Measurements from ENCODE around the gene ADGRL4.

DNA sequence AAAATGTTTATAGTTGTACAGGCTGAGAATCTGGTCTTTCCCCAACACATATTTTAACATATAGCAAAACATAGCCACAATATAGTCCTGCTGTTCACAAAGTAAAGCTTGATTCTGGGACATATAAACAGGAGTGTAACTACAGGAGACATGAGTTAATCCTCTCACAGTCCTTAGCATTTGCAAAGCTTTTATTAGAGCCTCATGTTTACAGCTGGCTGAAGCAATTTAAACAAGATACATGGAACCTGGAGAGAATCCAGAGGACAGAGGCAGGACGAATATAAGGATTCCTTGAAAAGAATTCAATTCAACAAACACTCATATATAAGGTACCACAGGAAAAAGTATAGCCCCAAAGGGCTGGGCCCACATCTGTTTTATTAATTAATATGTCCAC, 163.4 kb downstream of the ADGRL4 start:
- TF ChIP-seq POLR2AphosphoS5 (IDR thresholded peaks at IDR 0.05; ENCODE audit: low read depth, low read length) (no peak), TAF1 (IDR thresholded peaks at IDR 0.05; ENCODE audit: low read depth, low read length) (no peak), POLR2A (IDR thresholded peaks at IDR 0.05; ENCODE audit: low read depth, low read length) (no peak)

All from GM12891 (cell line).